G401.6 (cell line): ENCODE results near the gene COBLL1.
"Not testable (repeated sequence)": the region's sequence is repeated elsewhere in the genome, so short reads cannot be mapped to it uniquely, and the experiment has no call there.

ENCODE experiments used
- FAIRE-seq: peaks from 2 replicates; lab custom pipeline; 2012; peaks lifted over from hg19 to GRCh38; lab: Jason Lieb, UNC

COBLL1 gene

DNA sequence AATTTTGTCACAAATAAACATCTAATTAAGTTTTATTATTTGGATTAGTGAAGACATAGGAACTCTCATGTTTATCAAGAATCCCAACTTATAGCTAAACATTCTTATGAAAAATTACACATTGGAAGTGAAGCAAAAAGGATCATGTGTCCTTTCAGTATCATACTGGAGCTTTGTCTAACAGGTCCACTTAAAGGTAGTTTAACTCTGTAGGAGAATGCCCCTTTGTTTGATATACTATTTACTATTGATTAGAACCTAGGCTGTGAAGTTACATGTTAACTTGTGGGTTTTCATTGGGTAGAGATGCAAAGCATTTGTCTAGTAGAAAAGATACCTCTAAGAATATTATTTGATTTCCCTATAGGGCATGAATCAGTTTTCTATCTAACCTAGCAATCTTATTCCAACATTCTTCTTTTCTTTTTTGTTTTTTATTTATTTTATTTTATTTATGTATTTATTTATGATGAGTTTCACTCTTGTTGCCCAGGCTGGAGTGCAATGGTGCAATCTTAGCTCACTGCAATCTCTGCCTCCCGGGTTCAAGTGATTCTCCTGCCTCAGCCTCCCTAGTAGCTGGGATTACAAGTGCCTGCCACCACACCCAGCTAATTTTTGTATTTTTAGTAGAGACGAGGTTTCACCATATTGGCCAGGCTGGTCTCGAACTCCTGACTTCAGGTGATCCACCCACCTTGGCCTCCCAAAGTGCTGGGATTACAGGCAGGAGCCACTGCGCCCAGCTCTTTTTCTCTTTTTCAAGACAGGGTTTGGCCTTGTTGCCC, 18.5 kb upstream of the COBLL1 start:
- not testable (repeated sequence) for FAIRE-seq

DNA sequence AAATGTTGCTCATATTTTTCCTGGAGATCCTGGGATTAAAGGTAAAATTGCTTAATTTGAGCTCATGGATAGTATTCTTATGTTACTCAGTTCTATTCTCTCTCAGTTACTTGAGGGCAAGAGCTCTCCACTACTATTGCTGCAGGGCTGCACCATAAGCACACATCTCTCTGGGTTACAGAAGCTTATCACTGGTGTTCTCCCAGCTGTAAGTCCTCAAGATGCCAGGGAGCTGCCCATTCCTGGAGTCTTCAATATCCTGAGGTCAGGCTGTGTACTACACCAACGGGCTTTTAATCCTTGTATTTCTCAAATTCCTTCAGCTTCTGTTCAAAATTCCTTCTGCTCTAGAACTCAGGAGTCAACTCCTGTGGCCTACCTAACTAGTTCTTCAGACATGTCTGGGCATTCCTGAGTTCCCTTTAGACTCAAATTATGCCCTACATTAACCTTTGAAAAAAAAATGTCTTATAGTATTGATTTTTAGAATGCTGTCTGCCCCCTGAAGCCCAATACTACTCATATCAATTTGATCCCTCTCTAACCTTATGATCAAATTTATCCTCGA, 17.7 kb upstream of the COBLL1 start:
- FAIRE-seq = no peak

DNA sequence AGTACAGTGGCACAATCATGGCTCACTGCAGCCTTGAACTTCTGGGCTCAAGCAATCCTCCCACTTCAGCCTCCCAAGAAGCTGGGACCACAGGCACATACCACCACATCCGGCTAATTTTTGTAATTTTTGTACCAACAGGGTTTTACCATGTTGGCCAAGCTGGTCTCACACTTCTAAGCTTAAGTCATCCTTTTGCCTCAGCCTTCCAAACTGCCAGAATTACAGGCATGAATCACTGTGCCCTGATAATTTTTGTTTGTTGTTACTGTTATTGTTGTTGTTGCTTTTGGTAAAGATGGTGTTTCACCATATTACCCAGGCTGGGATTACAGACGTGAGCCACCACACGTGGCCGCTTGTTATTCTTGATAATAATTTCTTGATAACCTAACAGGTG, 10.5 kb upstream of the COBLL1 start:
- no peak for FAIRE-seq

DNA sequence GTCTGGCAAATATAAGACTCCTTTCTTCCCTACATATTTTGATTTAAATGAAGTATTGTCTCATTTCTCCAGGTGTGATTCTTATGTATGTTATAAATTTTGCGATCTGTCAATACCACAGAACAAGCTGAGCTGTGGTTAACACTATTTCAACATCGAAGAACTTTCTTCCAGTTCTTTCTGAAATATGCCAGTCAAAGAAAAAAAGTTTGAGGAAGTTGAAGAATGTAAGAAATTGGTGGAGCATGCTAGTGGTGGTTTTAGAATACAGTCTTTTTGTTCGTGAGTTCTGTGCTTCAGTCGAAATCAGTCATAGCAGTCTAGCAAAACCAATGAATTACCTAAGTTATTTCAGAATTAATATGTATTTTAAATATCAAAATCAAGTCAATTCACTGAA, 8.6 kb upstream of the COBLL1 start:
- no peak for FAIRE-seq

DNA sequence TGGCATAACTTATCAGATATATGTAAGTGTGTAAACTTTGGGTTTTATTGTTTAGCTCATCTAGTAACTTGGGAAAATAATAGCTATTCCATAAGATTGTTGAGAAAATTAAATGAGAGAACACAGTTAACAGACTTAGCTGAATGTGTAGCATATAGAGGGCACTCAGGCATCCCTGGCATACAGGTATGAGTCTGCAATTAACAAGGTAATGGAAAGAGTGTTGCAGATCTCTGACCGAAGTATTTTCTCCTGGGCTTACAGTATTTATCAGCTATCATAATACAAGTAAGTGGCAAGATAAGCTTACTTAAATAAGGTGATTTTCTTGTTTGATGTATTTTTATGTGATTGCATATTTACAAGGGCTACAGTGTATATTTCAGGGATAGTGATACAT, 7.9 kb upstream of the COBLL1 start:
- FAIRE-seq = no peak

DNA sequence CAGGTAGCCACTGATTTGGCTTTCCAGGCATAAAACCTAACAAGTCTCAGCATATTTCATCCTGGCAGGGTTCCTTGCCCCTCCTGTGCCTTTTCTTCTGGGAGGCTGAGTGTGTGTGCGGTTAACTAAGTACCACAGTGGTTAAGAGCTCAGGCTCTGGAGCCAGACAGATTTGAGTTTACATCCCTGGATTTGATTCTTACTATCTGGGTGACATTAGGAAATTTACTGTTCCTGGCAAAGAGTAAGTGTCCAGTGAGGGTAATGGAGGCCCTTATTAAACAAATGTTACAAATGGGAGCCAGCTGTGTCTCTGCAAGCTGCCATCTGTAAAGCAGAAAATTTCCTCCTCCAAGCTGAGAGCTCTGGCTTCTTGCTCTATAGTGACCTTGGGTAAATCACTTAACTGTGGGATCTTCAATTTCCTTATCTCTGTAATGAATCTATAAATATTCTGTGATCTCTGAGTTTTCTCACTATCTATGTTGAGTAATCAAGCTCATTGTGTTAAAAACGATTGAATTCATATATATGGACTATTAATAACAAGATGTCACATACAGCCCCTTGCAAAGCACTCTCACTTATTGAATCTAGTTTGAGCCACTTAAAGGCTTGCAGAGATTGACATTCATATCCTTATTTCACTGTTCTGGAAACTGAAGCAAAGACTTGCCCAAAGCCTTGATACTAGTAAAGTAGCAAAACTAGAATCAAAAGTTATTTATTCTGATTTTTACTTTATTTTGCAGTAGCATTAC, 6.5 kb upstream of the COBLL1 start:
- FAIRE-seq = no peak

DNA sequence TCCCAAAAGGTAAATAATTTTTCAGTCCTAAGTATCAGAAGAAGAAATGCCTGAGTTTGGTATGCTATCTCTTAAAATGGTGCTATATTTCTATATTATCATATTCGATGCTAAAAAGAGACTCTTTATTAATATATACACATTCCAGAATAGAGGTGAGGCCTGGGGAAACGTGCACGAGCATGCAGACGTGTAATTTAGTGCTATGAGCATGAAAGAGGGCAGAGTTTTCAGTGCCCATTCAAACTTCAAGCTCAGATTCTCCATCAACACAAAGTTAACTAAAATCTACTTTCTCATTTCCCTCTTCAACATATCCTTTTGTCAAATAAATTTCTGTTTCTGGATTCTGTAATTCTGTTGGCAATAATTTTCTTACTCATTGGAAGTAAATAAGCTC, 5.7 kb upstream of the COBLL1 start:
- FAIRE-seq = no peak

DNA sequence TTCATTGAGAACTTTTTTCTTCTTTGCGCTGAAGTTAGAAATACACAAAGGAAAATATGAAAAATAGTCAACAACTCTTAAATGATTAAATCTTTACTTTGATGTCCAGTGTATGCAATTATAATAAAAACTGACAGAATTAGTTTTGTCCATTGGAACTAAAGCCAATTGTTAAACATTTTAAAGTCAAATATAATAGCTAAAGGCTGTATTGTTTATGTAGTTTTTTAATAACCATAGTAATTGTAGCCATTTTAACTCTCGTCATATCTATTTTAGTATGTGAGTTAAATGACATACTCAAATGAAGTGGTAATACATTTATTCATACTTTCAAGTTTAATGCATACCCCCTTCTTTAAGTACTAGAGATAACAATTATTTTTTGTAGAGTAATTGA, 4.7 kb upstream of the COBLL1 start:
- FAIRE-seq = no peak

DNA sequence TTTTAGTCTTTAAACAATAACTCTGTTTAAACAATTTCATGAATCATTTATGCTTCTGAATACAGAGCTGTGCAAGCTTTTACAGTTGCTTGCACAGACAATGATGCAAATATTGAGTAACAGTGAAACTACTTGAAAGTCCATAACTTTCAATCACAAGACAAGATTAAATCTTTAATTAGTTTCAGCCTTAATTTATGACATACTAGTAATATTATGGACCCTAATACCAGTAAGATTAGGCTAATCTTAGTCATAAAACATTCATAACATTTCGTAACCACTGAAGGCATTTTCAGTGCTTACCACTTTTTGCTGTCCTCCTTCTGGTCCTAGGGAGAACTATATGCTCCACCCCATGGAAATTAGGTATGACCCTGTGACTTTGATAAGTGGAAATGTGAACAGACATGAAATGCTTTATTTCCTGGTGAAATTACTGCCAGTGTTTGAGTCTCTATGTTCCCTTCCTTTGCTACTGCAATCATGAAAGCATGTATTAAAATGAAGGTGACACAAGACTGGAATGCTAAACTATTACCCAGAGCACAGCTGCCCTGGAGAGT, 1.8 kb upstream of the COBLL1 start:
- FAIRE-seq = no peak

DNA sequence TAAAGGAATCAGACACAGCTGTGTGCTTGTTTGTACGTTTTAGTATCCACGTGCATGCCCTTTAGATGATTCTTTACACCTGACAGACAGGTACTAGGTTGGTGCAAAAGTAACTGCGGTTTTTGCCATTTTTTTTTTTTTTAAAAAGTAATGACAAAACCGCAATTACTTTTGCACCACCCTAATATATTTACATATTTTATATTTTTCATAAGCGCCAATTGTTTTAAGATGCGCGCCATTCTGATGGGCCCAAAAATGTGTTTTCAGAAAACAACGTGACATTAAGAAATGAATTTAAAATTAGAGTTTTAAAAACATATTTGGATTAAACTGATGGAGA, 972 bp upstream of the COBLL1 start:
- FAIRE-seq = no peak

DNA sequence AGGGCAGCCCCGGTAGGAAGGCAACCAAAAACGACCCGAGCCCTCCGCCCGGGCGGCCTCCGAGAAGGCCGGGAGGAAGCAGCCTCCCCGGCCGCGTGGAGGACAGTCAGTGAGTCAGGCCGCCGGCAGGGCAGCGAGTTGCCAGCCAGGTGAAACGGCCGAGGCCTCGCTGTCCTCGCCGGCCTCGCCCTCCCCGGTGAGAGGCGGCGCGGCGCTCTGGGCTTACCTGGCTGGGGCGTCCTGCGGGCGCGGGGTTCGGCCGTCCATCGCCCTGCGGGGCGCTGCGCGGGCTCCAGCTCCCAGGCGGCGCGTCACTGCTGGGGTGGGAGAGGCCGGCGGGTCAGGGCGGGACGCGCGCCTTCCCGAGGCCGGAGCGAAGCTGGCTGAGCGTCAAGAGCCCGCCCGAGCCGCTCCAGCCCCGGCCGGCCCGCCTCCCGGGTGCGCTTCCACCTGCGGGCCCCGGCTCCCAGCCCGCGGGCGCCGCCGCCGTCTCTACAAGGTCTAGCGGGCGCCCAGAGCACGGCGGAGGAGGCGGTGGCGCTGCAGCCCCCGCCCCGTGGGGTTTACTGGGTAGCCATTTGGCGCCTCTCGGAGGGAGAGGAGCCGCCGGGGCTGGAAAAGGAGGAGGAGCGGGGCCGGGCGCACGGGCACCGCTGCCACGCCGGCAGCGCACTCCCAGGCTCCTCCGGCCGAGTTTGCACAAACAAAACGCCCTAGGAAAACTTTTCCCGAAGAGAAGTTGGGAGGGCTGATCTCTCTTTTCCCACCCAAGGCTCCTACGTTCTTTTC, 499 bp downstream of the COBLL1 start:
- FAIRE-seq = no peak

DNA sequence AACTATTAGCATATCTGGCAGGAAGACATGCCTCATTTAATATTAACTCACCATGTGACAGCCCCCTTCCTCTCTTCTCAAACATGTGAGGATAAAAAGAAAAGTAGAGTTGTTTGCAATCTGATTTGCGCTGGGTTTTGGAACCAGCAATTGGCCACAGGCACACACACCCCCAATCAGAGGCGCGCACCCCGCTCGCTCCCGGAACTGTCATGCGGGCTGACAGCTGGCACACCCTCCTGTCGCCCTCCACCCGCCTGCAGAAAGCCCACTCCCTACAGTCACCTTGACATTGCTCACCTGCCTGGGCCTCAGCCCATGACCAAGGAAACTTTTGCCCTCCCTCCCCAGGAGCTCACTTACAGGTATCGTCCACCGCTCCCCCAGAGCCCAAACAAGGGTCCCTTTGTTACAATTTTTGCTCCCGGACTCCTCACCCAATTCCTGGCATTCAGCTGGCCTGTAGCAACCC, 1.1 kb downstream of the COBLL1 start:
- FAIRE-seq = no peak

DNA sequence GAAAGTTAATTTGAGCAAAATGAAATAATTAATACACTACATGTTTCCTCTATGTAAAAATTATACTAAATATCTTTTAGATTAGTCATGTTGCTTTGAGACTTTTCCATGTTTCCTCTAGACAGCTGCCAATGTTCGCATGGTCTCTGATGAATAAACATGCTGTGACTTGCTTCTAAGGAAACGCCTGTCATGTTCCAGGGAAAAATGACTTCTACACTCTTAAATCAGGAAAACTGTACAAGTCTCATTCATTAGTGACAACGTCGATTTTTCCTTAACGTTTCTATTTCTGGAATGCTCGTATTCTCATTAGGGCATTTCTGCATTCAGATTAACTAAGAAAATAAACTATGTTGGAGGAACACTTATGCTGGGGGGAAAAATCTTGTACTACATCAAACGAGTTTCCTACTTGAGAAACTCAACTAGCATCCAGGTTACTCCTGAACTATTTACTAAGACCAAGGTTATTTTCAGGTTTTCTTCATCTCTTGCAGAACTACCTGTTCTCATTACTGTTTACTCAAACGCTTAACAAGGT, 1.6 kb downstream of the COBLL1 start:
- no peak for FAIRE-seq

DNA sequence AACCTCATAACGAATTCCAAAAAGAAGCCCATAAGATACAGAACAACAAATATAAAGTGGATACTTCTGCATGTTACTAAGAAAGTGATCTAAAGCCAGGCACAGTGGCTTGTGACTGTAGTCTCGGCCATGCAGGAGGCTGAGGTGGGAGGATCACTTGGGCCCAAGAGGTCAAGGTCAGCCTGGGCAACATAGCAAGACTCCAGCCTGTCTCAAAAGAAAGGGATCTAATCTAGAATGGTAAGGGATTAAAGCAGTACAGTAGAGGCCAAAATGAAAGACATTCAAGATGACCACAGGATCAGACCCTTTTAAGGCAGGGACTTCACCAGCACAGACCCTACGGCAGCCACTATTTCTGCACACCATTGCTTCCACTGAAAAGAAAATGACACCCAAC, 3.8 kb downstream of the COBLL1 start:
- FAIRE-seq = no peak

DNA sequence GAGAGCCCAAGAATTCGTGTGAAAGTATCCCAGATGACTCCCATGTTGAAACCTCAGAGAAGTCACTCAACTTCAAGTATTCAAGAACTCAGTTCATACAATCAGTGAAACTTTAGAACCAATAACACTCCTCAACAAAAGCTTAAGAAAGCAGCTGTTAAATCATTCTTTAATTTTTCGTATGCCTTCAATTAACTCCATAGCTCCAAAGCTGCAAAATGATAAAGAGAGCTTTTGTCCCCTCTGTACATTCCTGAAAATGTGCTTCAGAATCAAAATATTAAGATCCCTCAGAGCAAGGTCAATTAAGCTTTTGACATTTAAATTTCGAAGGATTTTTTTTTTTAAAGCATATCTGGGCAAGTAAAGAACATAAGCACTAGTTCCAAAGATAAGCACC, 4.7 kb downstream of the COBLL1 start:
- FAIRE-seq = no peak

DNA sequence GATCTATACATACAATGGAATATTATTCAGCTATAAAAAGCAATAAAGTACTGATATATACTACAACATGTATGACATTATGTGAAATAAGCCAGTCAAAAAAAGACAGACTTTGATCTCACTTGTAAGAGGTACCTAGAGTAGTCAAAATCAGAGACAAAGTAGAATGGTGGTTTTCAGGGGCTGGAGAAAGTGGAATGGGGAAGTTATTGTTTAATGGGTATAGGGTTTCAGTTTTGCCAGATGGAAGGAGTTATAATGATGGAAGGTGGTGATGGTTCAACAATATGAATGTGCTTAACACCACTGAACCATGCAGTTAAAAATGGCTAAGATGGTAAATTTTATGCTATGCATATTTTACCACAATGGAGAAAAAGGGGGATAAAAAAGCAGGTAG, 6.3 kb downstream of the COBLL1 start:
- FAIRE-seq = no peak

DNA sequence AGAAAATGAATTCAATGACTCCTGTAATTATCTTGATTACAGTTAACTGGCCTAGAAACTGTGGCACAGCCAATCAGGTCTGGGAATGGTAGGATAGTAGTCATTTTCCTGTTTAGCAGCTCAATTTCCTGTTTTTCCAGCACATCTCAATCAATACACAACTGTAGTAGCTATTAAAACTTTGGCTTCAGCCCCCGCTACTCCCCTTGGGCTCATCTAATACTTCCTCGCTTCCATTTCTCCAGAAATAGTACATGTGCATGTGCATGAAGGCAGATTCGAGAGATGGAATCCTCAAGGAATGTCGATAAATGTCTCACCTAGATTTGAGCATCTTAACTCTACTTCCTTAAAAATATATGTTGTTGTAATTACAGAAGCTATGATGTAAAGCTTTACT, 9.7 kb downstream of the COBLL1 start:
- no peak for FAIRE-seq

DNA sequence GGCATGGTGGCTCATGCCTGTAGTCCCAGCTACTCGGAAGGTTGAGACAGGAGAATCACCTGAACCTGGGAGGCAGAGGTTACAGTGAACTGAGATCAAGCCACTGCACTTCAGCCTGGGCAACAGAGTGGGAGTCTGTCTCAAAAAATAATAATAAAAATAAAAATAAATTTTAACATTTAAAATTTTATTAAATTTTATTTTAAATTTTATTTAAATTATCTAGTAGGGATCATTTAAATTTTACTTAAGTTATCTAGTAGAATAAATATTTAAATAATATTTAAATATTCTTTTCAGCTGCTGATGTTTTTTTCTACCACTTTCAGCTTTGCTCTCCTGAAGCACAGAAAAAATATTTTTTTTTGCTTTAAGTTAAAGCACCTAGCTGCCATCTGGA, 10.4 kb downstream of the COBLL1 start:
- FAIRE-seq = no peak

DNA sequence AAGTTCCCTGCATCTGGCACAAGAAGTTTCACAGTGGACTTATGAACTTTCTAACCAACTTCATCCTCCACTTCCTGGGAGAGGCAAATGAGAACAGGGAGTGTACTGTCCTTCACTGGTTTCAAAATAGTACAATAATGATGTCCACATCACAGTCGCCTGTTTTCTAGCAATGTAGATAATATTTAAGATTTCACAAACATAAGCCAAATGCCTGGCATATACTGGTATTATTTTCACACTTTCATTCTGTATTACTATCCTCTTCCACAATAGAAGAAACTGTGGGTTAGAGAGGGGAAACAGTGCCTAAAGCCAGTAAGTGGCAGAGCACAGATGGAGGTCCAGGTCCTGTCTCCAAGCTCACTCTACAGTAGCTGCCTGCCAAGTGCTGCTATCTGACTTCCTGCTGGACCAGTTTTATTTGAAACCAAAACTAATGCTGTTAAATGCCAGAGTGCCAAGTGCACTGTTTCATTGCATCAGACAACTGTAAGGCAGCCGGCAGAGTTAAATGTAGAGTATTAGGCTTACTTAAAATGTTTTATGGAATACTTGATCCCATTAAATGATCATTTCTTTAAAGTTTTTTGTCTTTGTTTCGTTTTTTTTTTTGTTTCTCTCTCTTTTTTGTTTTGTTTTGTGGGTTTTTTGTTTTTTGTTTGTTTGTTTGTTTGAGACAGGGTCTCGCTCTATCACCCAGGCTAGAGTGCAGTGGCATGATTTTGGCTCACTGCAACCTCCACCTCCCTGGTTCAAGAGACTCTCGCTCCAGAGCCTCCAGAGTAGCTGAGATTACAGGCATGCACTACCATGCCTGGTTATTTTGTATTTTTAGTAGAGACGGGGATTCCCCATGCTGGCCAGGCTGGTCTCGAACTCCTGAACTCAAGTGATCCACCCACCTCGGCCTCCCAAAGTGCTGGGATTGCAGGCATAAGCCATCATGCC, 15.1 kb downstream of the COBLL1 start:
- FAIRE-seq = no peak

DNA sequence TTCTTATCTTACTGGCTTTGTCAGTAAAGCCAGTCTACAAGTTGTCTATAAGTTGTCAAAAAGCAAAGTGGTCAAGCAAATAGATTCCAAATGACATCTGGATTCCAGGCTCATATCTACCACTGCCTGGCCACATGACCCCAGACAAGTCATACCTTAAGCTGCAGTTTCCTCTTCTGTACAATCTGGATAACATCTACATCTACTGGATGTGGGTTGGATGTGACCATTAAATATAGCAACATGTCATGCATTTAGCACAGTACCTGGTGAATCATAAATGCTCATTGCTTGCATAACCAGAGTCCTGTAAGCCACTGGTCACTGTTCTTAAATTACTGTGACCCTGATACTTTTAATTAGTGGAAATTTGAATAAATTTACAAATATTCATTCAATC, 16.8 kb downstream of the COBLL1 start:
- FAIRE-seq = no peak

DNA sequence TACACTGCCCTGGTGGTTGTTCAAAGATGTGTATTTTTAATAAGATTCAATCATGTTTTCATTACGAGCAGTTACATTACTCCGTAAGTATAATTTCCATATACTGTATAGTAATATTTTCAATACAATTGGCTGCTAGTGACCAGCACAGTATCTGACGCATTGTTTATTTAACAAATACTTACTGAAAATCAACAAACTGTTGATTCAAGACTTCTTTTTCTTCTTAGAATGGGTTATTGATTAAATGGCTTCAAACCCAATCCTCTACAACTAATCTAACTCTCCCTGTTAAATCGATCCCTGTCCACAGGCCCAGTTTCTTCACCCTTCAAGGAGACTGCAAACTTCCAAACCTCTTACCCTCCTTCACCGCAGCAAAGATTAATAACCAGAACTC, 18.5 kb downstream of the COBLL1 start:
- no peak for FAIRE-seq
